Mesenchymal stem cell (in vitro differentiated cells and primary cell): Measurements from ENCODE around the gene FGF22.

ENCODE experiments used
- DNase-seq: peaks from one replicate; pipeline ENCODE4 v3.0.0-alpha.2; 2013
- H2AFZ ChIP-seq: one replicate; pipeline ENCODE4 v1.6.1; 2013; ENCODE audit warnings: low read depth, mild to moderate bottlenecking, control low read depth, inconsistent platforms, low read length, moderate library complexity
- H2AK5ac ChIP-seq: 2 replicates; pipeline ENCODE4 v1.6.1; 2013; ENCODE audit warnings: low read length, moderate library complexity, mild to moderate bottlenecking, inconsistent platforms; ENCODE audit not compliant: severe bottlenecking
- H2BK120ac ChIP-seq: one replicate; pipeline ENCODE4 v1.6.1; 2013; ENCODE audit warnings: low read depth, mild to moderate bottlenecking, inconsistent platforms, low read length, moderate library complexity
- H2BK12ac ChIP-seq, 2 experiments: one replicate each; pipeline ENCODE4 v1.6.1; 2013; ENCODE audit warnings: inconsistent platforms in 2 of 2, low read length in 2 of 2, mild to moderate bottlenecking in 2 of 2, moderate library complexity in 2 of 2, control low read depth in 1 of 2
- H2BK15ac ChIP-seq: one replicate; pipeline ENCODE4 v1.6.1; 2013; ENCODE audit warnings: mild to moderate bottlenecking, low read depth, inconsistent platforms; ENCODE audit not compliant: poor library complexity, severe bottlenecking
- H2BK5ac ChIP-seq: 2 replicates; pipeline ENCODE4 v1.6.1; 2013; ENCODE audit warnings: low read depth, mild to moderate bottlenecking, low read length, control low read depth, inconsistent platforms; ENCODE audit not compliant: poor library complexity, severe bottlenecking
- H3K14ac ChIP-seq, 2 experiments: one replicate each; pipeline ENCODE4 v1.6.1; 2013; ENCODE audit warnings: inconsistent platforms in 2 of 2, low read length in 2 of 2, control low read depth in 1 of 2, mild to moderate bottlenecking in 1 of 2, moderate library complexity in 1 of 2
- H3K18ac ChIP-seq, 2 experiments: one replicate each; pipeline ENCODE4 v1.6.1; 2013; ENCODE audit warnings: inconsistent platforms in 2 of 2, low read length in 2 of 2, control low read depth in 1 of 2, low read depth in 1 of 2, mild to moderate bottlenecking in 1 of 2
- H3K23ac ChIP-seq, 2 experiments: one replicate each; pipeline ENCODE4 v1.6.1; 2013; ENCODE audit warnings: inconsistent platforms in 2 of 2, low read length in 2 of 2, mild to moderate bottlenecking in 2 of 2, moderate library complexity in 2 of 2, control low read depth in 1 of 2
- H3K27ac ChIP-seq: 2 replicates; pipeline ENCODE4 v1.5.1; 2013; ENCODE audit warnings: mild to moderate bottlenecking, moderate library complexity, low read length, control low read depth, inconsistent platforms; ENCODE audit not compliant: poor library complexity, severe bottlenecking
- H3K27me3 ChIP-seq, 2 experiments: 2 replicates each; pipeline versions ENCODE4 v1.6.1 to v1.7.0; 2013; ENCODE audit warnings: low read length in 2 of 2, mild to moderate bottlenecking in 2 of 2, moderate library complexity in 2 of 2, control low read depth in 1 of 2, inconsistent platforms in 1 of 2; ENCODE audit not compliant: control insufficient read depth in 1 of 2, insufficient read depth in 1 of 2
- H3K36me3 ChIP-seq, 2 experiments: 2 replicates each; pipeline versions ENCODE4 v1.6.1 to v1.7.0; 2013; ENCODE audit warnings: low read length in 2 of 2, control low read depth in 1 of 2, inconsistent platforms in 1 of 2, low read depth in 1 of 2, mild to moderate bottlenecking in 1 of 2; ENCODE audit not compliant: insufficient read depth in 2 of 2, control insufficient read depth in 1 of 2
- H3K4ac ChIP-seq, 2 experiments: one replicate each; pipeline ENCODE4 v1.6.1; 2013; ENCODE audit warnings: inconsistent platforms in 2 of 2, low read length in 2 of 2, mild to moderate bottlenecking in 2 of 2, moderate library complexity in 2 of 2, control low read depth in 1 of 2, low read depth in 1 of 2
- H3K4me1 ChIP-seq: 2 replicates; pipeline ENCODE4 v1.6.1; 2013; ENCODE audit warnings: low read depth, low read length, control low read depth; ENCODE audit not compliant: control insufficient read depth, insufficient read depth
- H3K4me2 ChIP-seq: 2 replicates; pipeline ENCODE4 v1.6.1; 2013; ENCODE audit warnings: low read length, mild to moderate bottlenecking, inconsistent platforms; ENCODE audit not compliant: poor library complexity, severe bottlenecking
- H3K4me3 ChIP-seq, 2 experiments: 2 replicates each; pipeline versions ENCODE4 v1.5.1 to v1.7.0; 2013; ENCODE audit warnings: low read length in 2 of 2, mild to moderate bottlenecking in 2 of 2, control low read depth in 1 of 2, low read depth in 1 of 2; ENCODE audit not compliant: insufficient read depth in 1 of 2
- H3K79me1 ChIP-seq: replicated peaks from 2 replicates; pipeline ENCODE4 v1.6.1; 2013; ENCODE audit warnings: mild to moderate bottlenecking, control low read depth, low read length, inconsistent platforms; ENCODE audit not compliant: poor library complexity, severe bottlenecking
- H3K9ac ChIP-seq: 2 replicates; pipeline ENCODE4 v1.7.0; 2013; ENCODE audit warnings: mild to moderate bottlenecking, low read length, moderate library complexity
- H3K9me3 ChIP-seq: 2 replicates; pipeline ENCODE4 v1.7.0; 2013; ENCODE audit warnings: mild to moderate bottlenecking, low read length; ENCODE audit not compliant: control insufficient read depth
- H4K8ac ChIP-seq: one replicate; pipeline ENCODE4 v1.6.1; 2013; ENCODE audit warnings: inconsistent platforms, mild to moderate bottlenecking, low read length, moderate library complexity
- H4K91ac ChIP-seq: one replicate; pipeline ENCODE4 v1.6.1; 2013; ENCODE audit warnings: mild to moderate bottlenecking, low read length, inconsistent platforms
- WGBS: methylation state at CpG from one replicate; pipeline ENCODE4 v1.1.7; 2013; ENCODE audit warnings: mixed read lengths; 5-methylcytosine and 5-hydroxymethylcytosine counted together

FGF22 gene

DNA sequence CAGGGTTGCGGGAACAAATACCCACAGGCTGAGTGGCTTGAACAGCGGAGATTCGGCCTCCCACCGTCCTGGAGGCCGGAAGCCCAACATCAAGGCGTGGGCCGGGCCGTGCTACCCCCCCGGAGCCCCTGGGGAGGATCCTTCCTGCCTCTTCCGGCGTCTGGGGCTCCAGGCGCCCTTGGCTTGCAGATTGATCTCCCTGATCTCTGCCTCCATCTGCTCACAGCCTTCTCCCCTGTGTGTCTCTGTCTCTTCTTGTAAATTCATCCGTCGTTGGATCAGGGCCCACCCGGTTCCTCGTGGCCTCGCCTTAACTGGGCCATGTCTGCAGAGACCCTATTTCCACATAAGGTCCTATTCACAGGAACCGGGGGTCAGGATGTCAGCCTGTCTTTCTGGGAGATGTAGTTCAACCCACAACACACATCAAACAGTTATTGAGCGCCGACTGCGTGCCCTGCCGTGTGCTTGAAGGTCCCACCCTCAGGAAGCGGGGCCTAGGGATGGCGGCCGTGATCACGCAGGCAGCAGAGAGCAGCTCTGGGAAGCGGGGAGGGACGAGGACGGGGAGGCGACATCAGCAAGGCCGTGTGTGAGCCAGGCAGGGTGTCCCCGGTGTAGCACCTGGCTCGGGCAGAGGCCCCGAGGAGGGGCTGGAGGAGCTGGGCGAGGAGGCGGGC is 28.7 kb upstream of the FGF22 start:
- Histone ChIP-seq H3K14ac (peak overlapping the region in 1 of 2 experiments; percentile 22), H3K9ac (peak overlapping the region; percentile 49), H3K4me2 (peak overlapping the region; percentile 3), H2BK12ac (peak overlapping the region; percentile 29 to 93), H3K4me1 (peaks cover 41% of the 10 kb centered on the region), H2AFZ (no peak overlapping the region), H2AK5ac (peak overlapping the region; percentile 40), H3K4me3 (peak overlapping the region in 1 of 2 experiments; percentile 54), H4K91ac (peak overlapping the region; percentile 99), H3K23ac (no peak overlapping the region), H2BK5ac (no peak overlapping the region), H3K79me1 (peaks cover 1% of the 10 kb centered on the region), H3K27me3 (peaks cover 0 to 4% of the 10 kb centered on the region in 2 experiments), H2BK15ac (peak overlapping the region; percentile 82), H3K36me3 (peaks cover 3 to 32% of the 10 kb centered on the region in 2 experiments), H3K9me3 (no peaks in the 10 kb centered on the region), H3K18ac (peak overlapping the region; percentile 10 to 35), H2BK120ac (peak overlapping the region; percentile 57), H4K8ac (peak overlapping the region; percentile 99), H3K4ac (peak overlapping the region in 1 of 2 experiments; percentile 13), H3K27ac (peak overlapping the region; percentile 82)
- peak; percentile 66 for DNase-seq
- WGBS, result 47% methylated on average over 36 of the region's 36 CpGs

- Histone ChIP-seq H3K4ac (peak overlapping the region in 1 of 2 experiments; percentile 13), H3K18ac (peak overlapping the region; percentile 10 to 35), H2BK15ac (peak overlapping the region; percentile 82), H2BK5ac (no peak overlapping the region), H3K4me3 (no peak overlapping the region), H3K4me1 (peaks cover 41% of the 10 kb centered on the region), H3K79me1 (peaks cover 1% of the 10 kb centered on the region), H4K91ac (peak overlapping the region; percentile 99), H2BK120ac (peak overlapping the region; percentile 57), H3K36me3 (peaks cover 3 to 37% of the 10 kb centered on the region in 2 experiments), H2AFZ (no peak overlapping the region), H3K9me3 (no peaks in the 10 kb centered on the region), H3K27ac (peak overlapping the region; percentile 82), H3K23ac (no peak overlapping the region), H3K14ac (peak overlapping the region in 1 of 2 experiments; percentile 22), H3K9ac (peak overlapping the region; percentile 49), H3K4me2 (peak overlapping the region; percentile 3), H3K27me3 (peaks cover 0 to 4% of the 10 kb centered on the region in 2 experiments), H4K8ac (peak overlapping the region; percentile 99), H2BK12ac (peak overlapping the region; percentile 29 to 93), H2AK5ac (no peak overlapping the region)
- 60% methylated on average over 13 of the region's 13 CpGs for WGBS
- DNase-seq, result peak; percentile 79
Measured at GRCh38 chr19:611481-611868, 28.2 kb upstream of the FGF22 start.

DNA sequence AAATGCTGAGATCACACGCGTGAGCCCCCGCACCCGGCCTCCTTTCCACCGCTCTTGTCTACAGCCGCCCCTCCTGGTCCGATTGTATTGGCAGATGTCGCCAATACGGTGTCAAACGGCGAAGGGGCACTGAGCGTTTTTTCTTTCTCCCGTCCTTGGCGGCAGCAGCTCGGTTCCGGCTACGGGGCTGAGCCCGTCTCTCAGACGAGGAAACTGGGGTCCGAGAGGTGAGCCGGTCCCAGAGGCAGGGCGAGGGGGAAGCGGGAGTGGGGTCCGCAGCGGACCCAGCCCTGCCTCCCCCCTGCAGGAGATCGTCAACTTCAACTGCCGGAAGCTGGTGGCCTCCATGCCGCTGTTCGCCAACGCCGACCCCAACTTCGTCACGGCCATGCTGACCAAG is 26.7 kb upstream of the FGF22 start:
- H2BK120ac ChIP-seq, result no peak overlapping the region
- no peak overlapping the region for H2BK5ac ChIP-seq
- H2AFZ ChIP-seq, result no peak overlapping the region
- no peak overlapping the region for H4K8ac ChIP-seq
- H3K4me3 ChIP-seq, result no peak overlapping the region
- H3K27me3 ChIP-seq, result peaks cover 0 to 4% of the 10 kb centered on the region in 2 experiments
- H3K23ac ChIP-seq, result no peak overlapping the region
- 98% methylated on average over 33 of the region's 33 CpGs for WGBS
- no peak overlapping the region for H2AK5ac ChIP-seq
- peaks cover 1% of the 10 kb centered on the region for H3K79me1 ChIP-seq
- no peak overlapping the region for H3K4ac ChIP-seq
- no peak overlapping the region for H4K91ac ChIP-seq
- H3K14ac ChIP-seq, result no peak overlapping the region
- H3K18ac ChIP-seq, result no peak overlapping the region
- no peak overlapping the region for H3K4me2 ChIP-seq
- H3K36me3 ChIP-seq, result peaks cover 3 to 49% of the 10 kb centered on the region in 2 experiments
- H2BK15ac ChIP-seq, result peak overlapping the region; percentile 8
- no peak overlapping the region for H3K9ac ChIP-seq
- peaks cover 43% of the 10 kb centered on the region for H3K4me1 ChIP-seq
- H3K9me3 ChIP-seq, result no peaks in the 10 kb centered on the region
- no peak overlapping the region for H3K27ac ChIP-seq
- no peak for DNase-seq
- no peak overlapping the region for H2BK12ac ChIP-seq

GRCh38 chr19:613732-614567 is 25.7 kb upstream of the FGF22 start:
- H3K18ac ChIP-seq, result no peak overlapping the region
- no peak overlapping the region for H3K4me3 ChIP-seq
- H2BK12ac ChIP-seq, result no peak overlapping the region

More at GRCh38 chr19:613732-614567, 25.7 kb upstream of the FGF22 start:
- Histone ChIP-seq H3K9me3 (no peaks in the 10 kb centered on the region), H2AK5ac (no peak overlapping the region), H2BK5ac (no peak overlapping the region), H3K14ac (no peak overlapping the region), H3K79me1 (peaks cover 8% of the 10 kb centered on the region), H3K36me3 (peaks cover 12 to 59% of the 10 kb centered on the region in 2 experiments), H3K9ac (no peak overlapping the region), H3K27ac (no peak overlapping the region), H3K4ac (no peak overlapping the region), H3K27me3 (peaks cover 0 to 4% of the 10 kb centered on the region in 2 experiments), H2BK15ac (no peak overlapping the region), H2BK120ac (no peak overlapping the region), H3K4me1 (peaks cover 36% of the 10 kb centered on the region), H4K8ac (no peak overlapping the region), H4K91ac (no peak overlapping the region), H2AFZ (no peak overlapping the region), H3K23ac (no peak overlapping the region), H3K4me2 (no peak overlapping the region)
- DNase-seq, result no peak
- 94% methylated on average over 53 of the region's 54 CpGs for WGBS
